Measurements from ENCODE around the gene SCRN2. TPM values are rescaled to one million over a fixed set of nuclear protein-coding genes. Genes with fewer than 3 reads are reported as not detected.

Gene SCRN2
- total and polyA plus RNA-seq, 2 of the 13 experiments (the other 11 are each of a cell fraction or from before 2014, with no cell fraction given), result 21.7 to 29.5 TPM

DNA sequence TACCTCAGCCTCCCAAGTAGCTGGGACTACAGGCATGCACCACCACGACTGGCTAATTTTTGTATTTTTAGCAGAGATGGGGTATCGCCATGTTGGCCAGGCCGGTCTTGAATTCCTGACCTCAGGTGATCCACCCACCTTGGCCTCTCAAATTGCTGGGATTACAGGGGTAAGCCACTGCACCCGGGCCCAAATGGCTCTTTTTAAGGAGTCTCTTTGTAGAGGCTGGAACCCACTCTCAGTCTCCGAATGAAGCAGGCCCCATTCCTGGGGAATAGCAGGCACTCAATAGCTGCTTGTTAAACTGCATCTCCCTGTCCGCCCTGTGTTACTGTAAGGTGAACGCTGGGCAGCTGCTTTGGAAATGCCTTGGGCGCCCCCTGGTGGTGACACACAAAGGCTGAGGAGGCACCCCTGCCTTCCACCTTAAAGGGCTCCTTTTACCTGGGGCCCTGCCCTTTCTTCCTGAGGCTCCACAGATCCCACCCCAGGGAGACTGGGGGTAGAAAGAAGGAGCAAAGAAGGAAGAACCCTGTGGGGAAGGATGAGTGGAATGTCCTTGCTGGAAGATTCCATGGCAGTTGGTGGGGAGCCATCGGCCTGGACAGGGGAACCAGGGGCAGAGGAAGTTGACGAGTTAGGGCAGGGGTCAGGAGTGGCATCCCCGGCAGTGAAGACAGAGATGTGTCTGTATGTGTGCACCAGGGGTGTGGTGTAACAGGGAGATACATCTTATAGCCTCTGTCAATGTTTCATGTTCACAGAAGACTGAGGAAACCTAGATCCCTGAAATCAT lies 48.9 kb upstream of the SCRN2 start (continued):
- TF ChIP-seq MEF2D (CRISPR knock-in tag; IDR thresholded peaks at IDR 0.05) (no peak), ZFYVE20 (CRISPR knock-in tag; IDR thresholded peaks at IDR 0.05; ENCODE audit: borderline replicate concordance, low read depth) (no peak), HOXA7 (CRISPR knock-in tag; IDR thresholded peaks at IDR 0.05) (no peak), NFATC3 (CRISPR knock-in tag; IDR thresholded peaks at IDR 0.05) (0 out of 2 replicates have a peak, but pooled peaks have one; percentile 87), ZNF136 (CRISPR knock-in tag; IDR thresholded peaks at IDR 0.05; ENCODE audit: low read depth) (no peak), ELF1 (CRISPR knock-in tag; IDR thresholded peaks at IDR 0.05) (no peak), ZNF234 (CRISPR knock-in tag; conservative IDR thresholded peaks at IDR 0.05) (no peak), PRDM10 (CRISPR knock-in tag; IDR thresholded peaks at IDR 0.05; ENCODE audit: low read depth) (no peak), ZNF17 (CRISPR knock-in tag; IDR thresholded peaks at IDR 0.05) (no peak), CREBL2 (CRISPR knock-in tag; IDR thresholded peaks at IDR 0.05; ENCODE audit: borderline replicate concordance) (no peak), RFXAP (CRISPR knock-in tag; IDR thresholded peaks at IDR 0.05; ENCODE audit: borderline replicate concordance) (no peak), ZNF546 (CRISPR knock-in tag; conservative IDR thresholded peaks at IDR 0.05) (no peak), FOXC1 (CRISPR knock-in tag; IDR thresholded peaks at IDR 0.05; ENCODE audit: borderline replicate concordance) (no peak), SRSF4 (IDR thresholded peaks at IDR 0.05; ENCODE audit: low read depth, low read length, poor library complexity, severe bottlenecking) (no peak)
- TF ChIP-seq, protein P1, sequence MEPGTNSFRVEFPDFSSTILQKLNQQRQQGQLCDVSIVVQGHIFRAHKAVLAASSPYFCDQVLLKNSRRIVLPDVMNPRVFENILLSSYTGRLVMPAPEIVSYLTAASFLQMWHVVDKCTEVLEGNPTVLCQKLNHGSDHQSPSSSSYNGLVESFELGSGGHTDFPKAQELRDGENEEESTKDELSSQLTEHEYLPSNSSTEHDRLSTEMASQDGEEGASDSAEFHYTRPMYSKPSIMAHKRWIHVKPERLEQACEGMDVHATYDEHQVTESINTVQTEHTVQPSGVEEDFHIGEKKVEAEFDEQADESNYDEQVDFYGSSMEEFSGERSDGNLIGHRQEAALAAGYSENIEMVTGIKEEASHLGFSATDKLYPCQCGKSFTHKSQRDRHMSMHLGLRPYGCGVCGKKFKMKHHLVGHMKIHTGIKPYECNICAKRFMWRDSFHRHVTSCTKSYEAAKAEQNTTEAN (CRISPR knock-in tag; conservative IDR thresholded peaks at IDR 0.05), result no peak
- TF ChIP-seq, protein P2, sequence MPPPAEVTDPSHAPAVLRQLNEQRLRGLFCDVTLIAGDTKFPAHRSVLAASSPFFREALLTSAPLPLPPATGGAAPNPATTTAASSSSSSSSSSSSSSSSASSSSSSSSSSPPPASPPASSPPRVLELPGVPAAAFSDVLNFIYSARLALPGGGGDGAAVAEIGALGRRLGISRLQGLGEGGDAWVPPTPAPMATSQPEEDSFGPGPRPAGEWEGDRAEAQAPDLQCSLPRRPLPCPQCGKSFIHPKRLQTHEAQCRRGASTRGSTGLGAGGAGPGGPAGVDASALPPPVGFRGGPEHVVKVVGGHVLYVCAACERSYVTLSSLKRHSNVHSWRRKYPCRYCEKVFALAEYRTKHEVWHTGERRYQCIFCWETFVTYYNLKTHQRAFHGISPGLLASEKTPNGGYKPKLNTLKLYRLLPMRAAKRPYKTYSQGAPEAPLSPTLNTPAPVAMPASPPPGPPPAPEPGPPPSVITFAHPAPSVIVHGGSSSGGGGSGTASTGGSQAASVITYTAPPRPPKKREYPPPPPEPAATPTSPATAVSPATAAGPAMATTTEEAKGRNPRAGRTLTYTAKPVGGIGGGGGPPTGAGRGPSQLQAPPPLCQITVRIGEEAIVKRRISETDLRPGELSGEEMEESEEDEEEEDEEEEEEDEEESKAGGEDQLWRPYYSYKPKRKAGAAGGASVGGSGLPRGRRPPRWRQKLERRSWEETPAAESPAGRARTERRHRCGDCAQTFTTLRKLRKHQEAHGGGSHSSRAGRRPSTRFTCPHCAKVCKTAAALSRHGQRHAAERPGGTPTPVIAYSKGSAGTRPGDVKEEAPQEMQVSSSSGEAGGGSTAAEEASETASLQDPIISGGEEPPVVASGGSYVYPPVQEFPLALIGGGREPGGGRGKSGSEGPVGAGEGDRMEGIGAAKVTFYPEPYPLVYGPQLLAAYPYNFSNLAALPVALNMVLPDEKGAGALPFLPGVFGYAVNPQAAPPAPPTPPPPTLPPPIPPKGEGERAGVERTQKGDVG (CRISPR knock-in tag; IDR thresholded peaks at IDR 0.05; ENCODE audit: borderline replicate concordance), result no peak
- TF ChIP-seq, protein P3, sequence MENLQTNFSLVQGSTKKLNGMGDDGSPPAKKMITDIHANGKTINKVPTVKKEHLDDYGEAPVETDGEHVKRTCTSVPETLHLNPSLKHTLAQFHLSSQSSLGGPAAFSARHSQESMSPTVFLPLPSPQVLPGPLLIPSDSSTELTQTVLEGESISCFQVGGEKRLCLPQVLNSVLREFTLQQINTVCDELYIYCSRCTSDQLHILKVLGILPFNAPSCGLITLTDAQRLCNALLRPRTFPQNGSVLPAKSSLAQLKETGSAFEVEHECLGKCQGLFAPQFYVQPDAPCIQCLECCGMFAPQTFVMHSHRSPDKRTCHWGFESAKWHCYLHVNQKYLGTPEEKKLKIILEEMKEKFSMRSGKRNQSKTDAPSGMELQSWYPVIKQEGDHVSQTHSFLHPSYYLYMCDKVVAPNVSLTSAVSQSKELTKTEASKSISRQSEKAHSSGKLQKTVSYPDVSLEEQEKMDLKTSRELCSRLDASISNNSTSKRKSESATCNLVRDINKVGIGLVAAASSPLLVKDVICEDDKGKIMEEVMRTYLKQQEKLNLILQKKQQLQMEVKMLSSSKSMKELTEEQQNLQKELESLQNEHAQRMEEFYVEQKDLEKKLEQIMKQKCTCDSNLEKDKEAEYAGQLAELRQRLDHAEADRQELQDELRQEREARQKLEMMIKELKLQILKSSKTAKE (CRISPR knock-in tag; IDR thresholded peaks at IDR 0.05; ENCODE audit: borderline replicate concordance), result no peak

All from HepG2 (cell line).